Heart right ventricle (tissue), 16 donors: ENCODE measurements around the gene RCAN2. TPM values are rescaled to one million over a fixed set of nuclear protein-coding genes. Genes with fewer than 3 reads are reported as not detected.

ENCODE experiments used
- ATAC-seq, 8 donors: fragments of 200-7000 bp; cut with Tn5 transposase; one replicate each; pipeline ENCODE4 v1.9.1; 2020; ENCODE audit warnings: mild to moderate bottlenecking in 8 of 8, moderate library complexity in 8 of 8, moderate number of reproducible peaks in 1 of 8
- DNase-seq, 2 donors: peaks; one replicate each; pipeline ENCODE4 v3.0.0-alpha.2; 2020
- H3K27ac ChIP-seq, 10 donors: fragments of 200-600 bp; sonication (generic) in 2 of 10; one replicate each; pipeline versions ENCODE4 v1.5.0 to v1.8.0; 2020 to 2022; ENCODE audit warnings: mild to moderate bottlenecking in 3 of 10
- H3K27me3 ChIP-seq, 7 donors: fragments of 200-600 bp; one replicate each; pipeline ENCODE4 v1.8.0; 2021 to 2022; ENCODE audit warnings: mild to moderate bottlenecking in 2 of 7
- H3K36me3 ChIP-seq, 9 donors: fragments of 200-600 bp; sonication (generic) in 1 of 9; one replicate each; pipeline versions ENCODE4 v1.5.0 to v1.8.0; 2020 to 2022; ENCODE audit warnings: mild to moderate bottlenecking in 2 of 9
- H3K4me1 ChIP-seq, 9 donors: fragments of 200-600 bp; sonication (generic) in 1 of 9; one replicate each; pipeline versions ENCODE4 v1.5.0 to v1.8.0; 2020 to 2022; ENCODE audit warnings: mild to moderate bottlenecking in 4 of 9
- H3K4me3 ChIP-seq, 10 donors: fragments of 200-600 bp; sonication (generic) in 2 of 10; one replicate each; pipeline versions ENCODE4 v1.5.0 to v1.8.0; 2020 to 2022; ENCODE audit warnings: mild to moderate bottlenecking in 7 of 10, moderate library complexity in 2 of 10
- H3K9me3 ChIP-seq, 11 donors: fragments of 200-600 bp in 10 of 11; sonication (generic) in 2 of 11; one replicate each; pipeline versions ENCODE4 v1.5.0 to v1.8.0; 2013 to 2022; ENCODE audit warnings: mild to moderate bottlenecking in 2 of 11, control low read depth in 1 of 11, moderate library complexity in 1 of 11
- CTCF ChIP-seq, 9 donors: fragments of 200-600 bp; sonication (generic) in 2 of 9; IDR thresholded peaks; one replicate each; pipeline versions ENCODE4 v1.5.0 to v1.8.0; 2021 to 2022; ENCODE audit warnings: antibody characterized with exemption in 9 of 9, mild to moderate bottlenecking in 5 of 9, moderate library complexity in 1 of 9
- whole genome bisulfite sequencing, 2 donors: extraction: QIAGEN DNeasy Blood & Tissue Kit; methylation state at CpG; one replicate each; pipeline ENCODE4 v1.1.7; 2013; ENCODE audit warnings: inconsistent platforms in 1 of 2; 5-methylcytosine and 5-hydroxymethylcytosine counted together
- intact Hi-C, 10 donors: fragments of 100-400 bp; cut with DNase I; formaldehyde crosslinking; loops; one replicate each; pipeline versions ENCODE4 v1.11.1 to v1.14.2; 2022
- polyA plus RNA-seq, 2 donors: library from polyadenylated mRNA; stranded (reverse); fragments of 200-250 nt; gene quantifications; one replicate each; pipeline ENCODE4 v1.2.3, GENCODE V29; 2013
- total RNA-seq, 10 donors: library from RNA; stranded (reverse); fragmentation: NEBNext Ultra II Directional in 3 of 10; extraction: Animal tissue kit (Norgen Biotek cat#: 25700) in 3 of 10; gene quantifications; one replicate each; pipeline versions ENCODE4 v1.2.1 to v1.2.4, GENCODE V29; 2021 to 2023
- donor health status: Arrhythmogenic right ventricular cardiomyopathy.
- donor health status: ischemic (EF 13 %, LVEDD 7.1; RV severe dilation, severe dysfunction).
- donor health status: healthy with polysubstance abuse.
- donor health status: DM: no; HTN: yes; CAD: no.
- donor health status: DM: no; HTN: no; CAD: no.
- donor health status: ischemic (EF 25% LVEDD 6.9; RV normal size, moderate dysfunction).
- donor health status: ischemic (EF 25% LVEDD 5.7; RV mildly dilated, moderate dysfunction).
- donor health status: healthy.
- donor health status: DM: yes; HTN: yes; CAD: no.
- donor health status: Ischemic cardiomyopathy.
- donor health status: ischemic (EF 35%, LVEDD 5.7; RV mildly dilated, moderate dysfunction).
- donor health status: nonischemic (EF 11% LVEDD 7.7; RV severe dilation, severe dysfunction).
- donor health status: DM: yes; HTN: yes; CAD: no.
- donor health status: PGD.
- donor health status: ischemic (EF 29% LVEDD 5.4; RV normal size, mild dysfunction).
- donor health status: nonischemic (EF 23%, LVEDD 6.1; RV moderate dilation, normal function).

Gene RCAN2
- total and polyA plus RNA-seq, 12 donors, result 51.0 to 352 (median 298) TPM

GRCh38 chr6:46376562-46377061, 114.6 kb downstream of the RCAN2 start:
- intact Hi-C loops, result no loop called here
- no peak for TF ChIP-seq CTCF (IDR thresholded peaks at IDR 0.05)
- no peaks in the 10 kb centered on the region for H3K36me3 ChIP-seq
- H3K4me1 ChIP-seq, result peaks cover 7 to 89% (median 47%) of the 10 kb centered on the region in 9 donors
- H3K27me3 ChIP-seq, result no peaks in the 10 kb centered on the region
- WGBS, 2 donors, result 74 to 82% methylated on average over 7 of the region's 7 CpGs
- peak in 5 of 8 donors; percentile 19 to 61 (median 31) for ATAC-seq
- H3K4me3 ChIP-seq, result no peak overlapping the region
- H3K9me3 ChIP-seq, result no peaks in the 10 kb centered on the region
- peak overlapping the region in 2 of 10 donors; percentile 24 to 38 for H3K27ac ChIP-seq
- DNase-seq, result no peak

- TF ChIP-seq CTCF (IDR thresholded peaks at IDR 0.05), result no peak
- Histone ChIP-seq H3K9me3 (no peaks in the 10 kb centered on the region), H3K36me3 (no peaks in the 10 kb centered on the region), H3K27me3 (no peaks in the 10 kb centered on the region), H3K4me1 (peaks cover 0 to 65% (median 17%) of the 10 kb centered on the region in 9 donors), H3K27ac (peak overlapping the region in 1 of 10 donors; percentile 26), H3K4me3 (no peak overlapping the region)
- ATAC-seq (peak in 3 of 8 donors; percentile 16 to 34 (median 19)), DNase-seq (no peak)
- intact Hi-C loops, result no loop called here
- WGBS, 2 donors, result 81 to 85% methylated on average over 1 of the region's 1 CpG
Observed at GRCh38 chr6:46370622-46371021, 120.6 kb downstream of the RCAN2 start.

- TF ChIP-seq CTCF (IDR thresholded peaks at IDR 0.05), result no peak
- intact Hi-C loops, result no loop called here
- DNase-seq, result no peak
- peak in 2 of 8 donors; percentile 9 to 43 for ATAC-seq
- no peak overlapping the region for H3K4me3 ChIP-seq
- H3K27me3 ChIP-seq, result no peaks in the 10 kb centered on the region
- H3K4me1 ChIP-seq, result peaks cover 0 to 52% (median 17%) of the 10 kb centered on the region in 9 donors
- peak overlapping the region in 1 of 10 donors; percentile 45 for H3K27ac ChIP-seq
- H3K9me3 ChIP-seq, result no peaks in the 10 kb centered on the region
- no peaks in the 10 kb centered on the region for H3K36me3 ChIP-seq
- WGBS, 2 donors, result 59 to 64% methylated on average over 1 of the region's 1 CpG
Observed at GRCh38 chr6:46368169-46368536, 123.1 kb downstream of the RCAN2 start.

GRCh38 chr6:46367354-46368168, 123.7 kb downstream of the RCAN2 start:
- WGBS, 2 donors, result 59 to 71% methylated on average over 2 of the region's 2 CpGs
- peaks cover 0 to 46% (median 17%) of the 10 kb centered on the region in 9 donors for H3K4me1 ChIP-seq

More at GRCh38 chr6:46367354-46368168, 123.7 kb downstream of the RCAN2 start:
- H3K27me3 ChIP-seq, result no peaks in the 10 kb centered on the region
- peak in 1 of 8 donors; percentile 34 for ATAC-seq
- no peak for TF ChIP-seq CTCF (IDR thresholded peaks at IDR 0.05)
- H3K4me3 ChIP-seq, result no peak overlapping the region
- intact Hi-C loops, result no loop called here
- H3K36me3 ChIP-seq, result no peaks in the 10 kb centered on the region
- no peaks in the 10 kb centered on the region for H3K9me3 ChIP-seq
- H3K27ac ChIP-seq, result peak overlapping the region in 1 of 10 donors; percentile 45
- DNase-seq, result no peak
